Mesenchymal stem cell (in vitro differentiated cells and primary cell): ENCODE data around the gene PHC2.

Experiments used
- DNase-seq: peaks from one replicate; pipeline ENCODE4 v3.0.0-alpha.2; 2013
- H2AFZ ChIP-seq: one replicate; pipeline ENCODE4 v1.6.1; 2013; ENCODE audit warnings: low read depth, mild to moderate bottlenecking, control low read depth, inconsistent platforms, low read length, moderate library complexity
- H2AK5ac ChIP-seq: 2 replicates; pipeline ENCODE4 v1.6.1; 2013; ENCODE audit warnings: low read length, moderate library complexity, mild to moderate bottlenecking, inconsistent platforms; ENCODE audit not compliant: severe bottlenecking
- H2BK120ac ChIP-seq: one replicate; pipeline ENCODE4 v1.6.1; 2013; ENCODE audit warnings: low read depth, mild to moderate bottlenecking, inconsistent platforms, low read length, moderate library complexity
- H2BK12ac ChIP-seq, 2 experiments: one replicate each; pipeline ENCODE4 v1.6.1; 2013; ENCODE audit warnings: inconsistent platforms in 2 of 2, low read length in 2 of 2, mild to moderate bottlenecking in 2 of 2, moderate library complexity in 2 of 2, control low read depth in 1 of 2
- H2BK15ac ChIP-seq: one replicate; pipeline ENCODE4 v1.6.1; 2013; ENCODE audit warnings: mild to moderate bottlenecking, low read depth, inconsistent platforms; ENCODE audit not compliant: poor library complexity, severe bottlenecking
- H2BK5ac ChIP-seq: 2 replicates; pipeline ENCODE4 v1.6.1; 2013; ENCODE audit warnings: low read depth, mild to moderate bottlenecking, low read length, control low read depth, inconsistent platforms; ENCODE audit not compliant: poor library complexity, severe bottlenecking
- H3K14ac ChIP-seq, 2 experiments: one replicate each; pipeline ENCODE4 v1.6.1; 2013; ENCODE audit warnings: inconsistent platforms in 2 of 2, low read length in 2 of 2, control low read depth in 1 of 2, mild to moderate bottlenecking in 1 of 2, moderate library complexity in 1 of 2
- H3K18ac ChIP-seq, 2 experiments: one replicate each; pipeline ENCODE4 v1.6.1; 2013; ENCODE audit warnings: inconsistent platforms in 2 of 2, low read length in 2 of 2, control low read depth in 1 of 2, low read depth in 1 of 2, mild to moderate bottlenecking in 1 of 2
- H3K23ac ChIP-seq, 2 experiments: one replicate each; pipeline ENCODE4 v1.6.1; 2013; ENCODE audit warnings: inconsistent platforms in 2 of 2, low read length in 2 of 2, mild to moderate bottlenecking in 2 of 2, moderate library complexity in 2 of 2, control low read depth in 1 of 2
- H3K27ac ChIP-seq: 2 replicates; pipeline ENCODE4 v1.5.1; 2013; ENCODE audit warnings: mild to moderate bottlenecking, moderate library complexity, low read length, control low read depth, inconsistent platforms; ENCODE audit not compliant: poor library complexity, severe bottlenecking
- H3K27me3 ChIP-seq, 2 experiments: 2 replicates each; pipeline versions ENCODE4 v1.6.1 to v1.7.0; 2013; ENCODE audit warnings: low read length in 2 of 2, mild to moderate bottlenecking in 2 of 2, moderate library complexity in 2 of 2, control low read depth in 1 of 2, inconsistent platforms in 1 of 2; ENCODE audit not compliant: control insufficient read depth in 1 of 2, insufficient read depth in 1 of 2
- H3K36me3 ChIP-seq, 2 experiments: 2 replicates each; pipeline versions ENCODE4 v1.6.1 to v1.7.0; 2013; ENCODE audit warnings: low read length in 2 of 2, control low read depth in 1 of 2, inconsistent platforms in 1 of 2, low read depth in 1 of 2, mild to moderate bottlenecking in 1 of 2; ENCODE audit not compliant: insufficient read depth in 2 of 2, control insufficient read depth in 1 of 2
- H3K4ac ChIP-seq, 2 experiments: one replicate each; pipeline ENCODE4 v1.6.1; 2013; ENCODE audit warnings: inconsistent platforms in 2 of 2, low read length in 2 of 2, mild to moderate bottlenecking in 2 of 2, moderate library complexity in 2 of 2, control low read depth in 1 of 2, low read depth in 1 of 2
- H3K4me1 ChIP-seq: 2 replicates; pipeline ENCODE4 v1.6.1; 2013; ENCODE audit warnings: low read depth, low read length, control low read depth; ENCODE audit not compliant: control insufficient read depth, insufficient read depth
- H3K4me2 ChIP-seq: 2 replicates; pipeline ENCODE4 v1.6.1; 2013; ENCODE audit warnings: low read length, mild to moderate bottlenecking, inconsistent platforms; ENCODE audit not compliant: poor library complexity, severe bottlenecking
- H3K4me3 ChIP-seq, 2 experiments: 2 replicates each; pipeline versions ENCODE4 v1.5.1 to v1.7.0; 2013; ENCODE audit warnings: low read length in 2 of 2, mild to moderate bottlenecking in 2 of 2, control low read depth in 1 of 2, low read depth in 1 of 2; ENCODE audit not compliant: insufficient read depth in 1 of 2
- H3K79me1 ChIP-seq: replicated peaks from 2 replicates; pipeline ENCODE4 v1.6.1; 2013; ENCODE audit warnings: mild to moderate bottlenecking, control low read depth, low read length, inconsistent platforms; ENCODE audit not compliant: poor library complexity, severe bottlenecking
- H3K9ac ChIP-seq: 2 replicates; pipeline ENCODE4 v1.7.0; 2013; ENCODE audit warnings: mild to moderate bottlenecking, low read length, moderate library complexity
- H3K9me3 ChIP-seq: 2 replicates; pipeline ENCODE4 v1.7.0; 2013; ENCODE audit warnings: mild to moderate bottlenecking, low read length; ENCODE audit not compliant: control insufficient read depth
- H4K8ac ChIP-seq: one replicate; pipeline ENCODE4 v1.6.1; 2013; ENCODE audit warnings: inconsistent platforms, mild to moderate bottlenecking, low read length, moderate library complexity
- H4K91ac ChIP-seq: one replicate; pipeline ENCODE4 v1.6.1; 2013; ENCODE audit warnings: mild to moderate bottlenecking, low read length, inconsistent platforms
- WGBS: methylation state at CpG from one replicate; pipeline ENCODE4 v1.1.7; 2013; ENCODE audit warnings: mixed read lengths; 5-methylcytosine and 5-hydroxymethylcytosine counted together

The PHC2 gene

GRCh38 chr1:33388805-33389771 lies 41.8 kb downstream of the PHC2 start:
- H3K14ac ChIP-seq, result no peak overlapping the region
- peak overlapping the region; percentile 77 for H3K27ac ChIP-seq
- WGBS, result 25% methylated on average over 4 of the region's 9 CpGs
- H3K4me2 ChIP-seq, result no peak overlapping the region
- H3K18ac ChIP-seq, result peak overlapping the region; percentile 77 to 89
- no peak overlapping the region for H3K4me3 ChIP-seq
- peak overlapping the region; percentile 82 for H4K8ac ChIP-seq
- H3K27me3 ChIP-seq, result no peaks in the 10 kb centered on the region
- H3K23ac ChIP-seq, result peak overlapping the region in 1 of 2 experiments; percentile 51
- H3K9me3 ChIP-seq, result no peaks in the 10 kb centered on the region
- peaks cover 14% of the 10 kb centered on the region for H3K4me1 ChIP-seq
- no peak overlapping the region for H2BK15ac ChIP-seq
- H3K9ac ChIP-seq, result peak overlapping the region; percentile 52
- H3K79me1 ChIP-seq, result peaks cover 16% of the 10 kb centered on the region
- H2AFZ ChIP-seq, result no peak overlapping the region
- no peak overlapping the region for H2AK5ac ChIP-seq
- DNase-seq, result peak; percentile 74
- H2BK12ac ChIP-seq, result peak overlapping the region; percentile 50 to 81
- H4K91ac ChIP-seq, result peak overlapping the region; percentile 96
- H3K36me3 ChIP-seq, result peaks cover 0 to 7% of the 10 kb centered on the region in 2 experiments
- H3K4ac ChIP-seq, result peak overlapping the region in 1 of 2 experiments; percentile 61
- peak overlapping the region; percentile 59 for H2BK5ac ChIP-seq
- peak overlapping the region; percentile 77 for H2BK120ac ChIP-seq

- no peak overlapping the region for H2BK5ac ChIP-seq
- peak; percentile 95 for DNase-seq
- H3K4me2 ChIP-seq, result no peak overlapping the region
- H4K8ac ChIP-seq, result no peak overlapping the region
- H3K27me3 ChIP-seq, result no peaks in the 10 kb centered on the region
- H4K91ac ChIP-seq, result no peak overlapping the region
- H3K18ac ChIP-seq, result peak overlapping the region; percentile 23 to 37
- H2AFZ ChIP-seq, result no peak overlapping the region
- H3K4me1 ChIP-seq, result peaks cover 17% of the 10 kb centered on the region
- no peak overlapping the region for H2BK12ac ChIP-seq
- no peak overlapping the region for H3K27ac ChIP-seq
- H3K36me3 ChIP-seq, result peaks cover 0 to 7% of the 10 kb centered on the region in 2 experiments
- WGBS, result 45% methylated on average over 5 of the region's 5 CpGs
- H3K9ac ChIP-seq, result peak overlapping the region; percentile 20
- no peak overlapping the region for H3K23ac ChIP-seq
- no peak overlapping the region for H3K14ac ChIP-seq
- no peak overlapping the region for H2BK120ac ChIP-seq
- H3K4ac ChIP-seq, result peak overlapping the region; percentile 12 to 24
- H3K4me3 ChIP-seq, result no peak overlapping the region
- H2AK5ac ChIP-seq, result no peak overlapping the region
- peaks cover 13% of the 10 kb centered on the region for H3K79me1 ChIP-seq
- no peak overlapping the region for H2BK15ac ChIP-seq
- H3K9me3 ChIP-seq, result no peaks in the 10 kb centered on the region
Measured at GRCh38 chr1:33387625-33388024, 43.3 kb downstream of the PHC2 start.

DNA sequence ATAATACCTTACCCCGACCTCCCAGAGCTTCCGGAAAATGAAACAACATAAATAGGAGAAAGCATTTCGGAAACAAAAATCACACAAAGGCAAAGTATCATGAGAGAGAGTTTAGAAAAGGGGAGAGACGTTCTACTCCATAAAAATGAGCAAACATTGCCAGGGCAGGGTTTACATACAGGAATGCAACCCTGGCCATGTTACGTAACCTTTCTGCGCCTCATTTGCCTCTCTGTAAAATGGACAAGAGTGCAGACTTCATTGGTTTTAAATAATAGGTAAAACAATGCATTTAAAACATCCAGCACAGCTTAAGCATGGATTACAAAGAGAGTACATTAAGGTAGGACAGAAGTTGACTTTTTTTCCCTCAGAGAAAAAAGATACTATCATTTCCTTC lies 45.6 kb downstream of the PHC2 start:
- Histone ChIP-seq H4K8ac (no peak overlapping the region), H3K36me3 (peaks cover 0 to 9% of the 10 kb centered on the region in 2 experiments)

More for the DNA sequence above, 45.6 kb downstream of the PHC2 start:
- WGBS, result 77% methylated on average over 4 of the region's 6 CpGs
- Histone ChIP-seq H3K18ac (peak overlapping the region in 1 of 2 experiments; percentile 13), H2BK15ac (no peak overlapping the region), H2BK120ac (no peak overlapping the region), H3K14ac (no peak overlapping the region), H3K27ac (no peak overlapping the region), H3K4ac (peak overlapping the region in 1 of 2 experiments; percentile 5), H2AFZ (no peak overlapping the region), H4K91ac (no peak overlapping the region), H2AK5ac (peak overlapping the region; percentile 68), H3K4me3 (no peak overlapping the region), H3K79me1 (peaks cover 16% of the 10 kb centered on the region), H3K27me3 (no peaks in the 10 kb centered on the region), H2BK12ac (peak overlapping the region in 1 of 2 experiments; percentile 50), H3K4me2 (no peak overlapping the region), H3K9ac (peak overlapping the region; percentile 41), H2BK5ac (no peak overlapping the region), H3K9me3 (no peaks in the 10 kb centered on the region), H3K4me1 (peaks cover 13% of the 10 kb centered on the region), H3K23ac (no peak overlapping the region)
- DNase-seq, result no peak
